Measurements from ENCODE around the gene SHH.

DNA sequence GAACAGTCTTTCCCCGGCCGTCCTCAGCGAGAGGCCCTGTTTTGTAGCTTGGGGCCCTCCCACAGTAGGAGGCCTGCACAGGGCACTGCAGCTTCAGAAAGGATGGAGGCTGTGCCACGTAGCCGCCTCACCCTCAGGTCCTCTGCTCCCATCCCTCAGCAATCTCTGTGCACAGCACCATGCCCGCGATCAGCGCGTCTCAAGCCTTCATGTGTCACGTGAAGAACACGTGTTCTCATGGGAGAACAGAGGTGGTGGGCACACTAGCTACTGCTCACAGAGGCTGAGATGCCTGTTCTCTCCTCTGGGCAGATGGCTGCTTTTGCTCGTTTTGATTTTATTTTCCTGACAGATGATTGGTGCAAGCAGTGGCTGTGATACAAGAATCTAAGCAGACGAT is 8.5 kb upstream of the SHH start:
- no peak for TF ChIP-seq POLR2A (IDR thresholded peaks at IDR 0.05; ENCODE audit: low read length)
- TF ChIP-seq GATA1 (IDR thresholded peaks at IDR 0.05; ENCODE audit: low read depth, low read length): no peak
